PC-9 (cell line): ENCODE results near the gene DHPS. TPM values are rescaled to one million over a fixed set of nuclear protein-coding genes. Genes with fewer than 3 reads are reported as not detected.

ENCODE experiments used
- BruUV-seq: library from RNA; stranded (reverse); fragments of 400-500 nt; replicated peaks from 2 replicates; lab custom pipeline; 2021; lab: Mats Ljungman, UMichigan
- CTCF ChIA-PET: fragments of 300-600 bp; sonication (Branson Sonifier 250); formaldehyde crosslinking; loops from one replicate; lab custom pipeline; 2022; ENCODE audit warnings: antibody characterized with exemption; lab: Charles Lee
- POLR2A ChIA-PET: fragments of 300-600 bp; sonication (Branson Sonifier 250); formaldehyde crosslinking; loops from one replicate; lab custom pipeline; 2022; ENCODE audit warnings: antibody characterized with exemption; ENCODE audit not compliant: unreplicated experiment; lab: Charles Lee
- DNase-seq, 2 experiments: peaks; one replicate each; pipeline versions ENCODE4 v3.0.0 to v3.0.0-alpha.2; 2015 to 2022; ENCODE audit warnings: mixed read lengths in 1 of 2
- H2AFZ ChIP-seq: fragments of 200-600 bp; sonication (generic); 2 replicates; pipeline ENCODE4 v1.8.1; 2017; ENCODE audit warnings: antibody characterized with exemption
- H3F3A ChIP-seq: fragments of 200-600 bp; sonication (generic); 2 replicates; pipeline ENCODE4 v1.8.1; 2017; ENCODE audit warnings: antibody characterized with exemption, mild to moderate bottlenecking, low read depth; ENCODE audit not compliant: insufficient read depth
- H3K27ac ChIP-seq: fragments of 200-600 bp; sonication (generic); 2 replicates; pipeline ENCODE4 v1.6.1; 2016; ENCODE audit warnings: mixed run types
- H3K27me3 ChIP-seq: fragments of 200-600 bp; sonication (generic); 2 replicates; pipeline ENCODE4 v1.6.1; 2016; ENCODE audit warnings: low read depth, mixed run types; ENCODE audit not compliant: insufficient read depth
- H3K36me3 ChIP-seq: fragments of 200-600 bp; sonication (generic); 2 replicates; pipeline ENCODE4 v1.6.1; 2016; ENCODE audit warnings: low read depth, mixed run types
- H3K4me1 ChIP-seq: fragments of 200-600 bp; sonication (generic); replicated peaks from 2 replicates; pipeline ENCODE4 v1.6.1; 2016; ENCODE audit warnings: mixed run types; ENCODE audit not compliant: insufficient read depth
- H3K4me2 ChIP-seq: fragments of 200-600 bp; sonication (generic); 2 replicates; pipeline ENCODE4 v1.6.1; 2017; ENCODE audit warnings: mixed run types
- H3K4me3 ChIP-seq: fragments of 200-600 bp; sonication (generic); 2 replicates; pipeline ENCODE4 v1.6.1; 2016; ENCODE audit warnings: mixed run types
- H3K79me2 ChIP-seq: fragments of 200-600 bp; sonication (generic); 2 replicates; pipeline ENCODE4 v1.6.1; 2017; ENCODE audit warnings: low read depth, mixed run types
- H3K9me2 ChIP-seq: fragments of 200-600 bp; sonication (generic); 2 replicates; pipeline ENCODE4 v1.8.1; 2017; ENCODE audit warnings: mild to moderate bottlenecking; ENCODE audit not compliant: insufficient read depth
- H3K9me3 ChIP-seq: fragments of 200-600 bp; sonication (generic); 2 replicates; pipeline ENCODE4 v1.8.1; 2016; ENCODE audit warnings: low read depth; ENCODE audit not compliant: insufficient read depth
- H4K20me1 ChIP-seq: fragments of 200-600 bp; sonication (generic); 2 replicates; pipeline ENCODE4 v1.8.1; 2017; ENCODE audit not compliant: insufficient read depth
- CTCF ChIP-seq: fragments of 200-600 bp; sonication (generic); conservative IDR thresholded peaks from 2 replicates; pipeline ENCODE4 v1.6.1; 2017; ENCODE audit warnings: mixed run types, antibody characterized with exemption, mild to moderate bottlenecking, moderate library complexity
- EZH2 ChIP-seq: fragments of 200-600 bp; sonication (generic); IDR thresholded peaks from 2 replicates; pipeline ENCODE4 v1.8.0; 2017; ENCODE audit warnings: antibody characterized with exemption, low read depth
- intact Hi-C: fragments of 100-400 bp; cut with micrococcal nuclease; formaldehyde crosslinking; loops from one replicate; pipeline ENCODE4 v1.10.0; 2022; ENCODE audit not compliant: unreplicated experiment
- total RNA-seq: library from RNA; stranded (reverse); gene quantifications from 2 replicates; pipeline ENCODE4 v1.2.3, GENCODE V29; 2021

DHPS gene
- total RNA-seq, 1 experiment from 2014 or later, result 106 TPM

GRCh38 chr19:12723641-12724426, 42.2 kb upstream of the DHPS start, which contains the start of gene TNPO2:
TSS of gene TNPO2 (minus strand) at chr19:12723932. CDS start at chr19:12720977, 2,955 bp downstream.
- DNase-seq, result peak; percentile 54 to 59
- Histone ChIP-seq H3K4me2 (peak within 1 kb of the TSS; percentile 87), H3K9me2 (no peaks in the 10 kb centered on the region), H3F3A (peaks cover 63% of the 10 kb centered on the region), H3K27me3 (no peaks in the 10 kb centered on the region), H3K27ac (peak within 1 kb of the TSS; percentile 55), H3K4me3 (peak within 1 kb of the TSS; percentile 76), H3K79me2 (peaks cover 50% of the 10 kb centered on the region), H4K20me1 (peaks cover 8% of the 10 kb centered on the region; the same call in 1 of the 2 replicates), H3K36me3 (peaks cover 16% of the 10 kb centered on the region), H3K9me3 (no peaks in the 10 kb centered on the region), H3K4me1 (peaks cover 14% of the 10 kb centered on the region; the same call in 1 of the 2 replicates), H2AFZ (peak within 1 kb of the TSS; percentile 89)
- intact Hi-C loops, result loop anchor here (1.0 kb wide), 1 partner anchor 10 kb away; the partner anchor contains the start of gene TRIR
- CTCF ChIA-PET, result interaction anchor here (1.0 kb wide), 2 partner anchors 34 to 37 kb away, joined by 3 to 4 read pairs; no protein-coding TSS in a partner anchor
- TF ChIP-seq EZH2 (no peak), CTCF (no peak)
- POLR2A ChIA-PET, result interaction anchor here (0.5 to 0.6 kb wide), 2 partner anchors 70 to 72 kb away, joined by 4 to 8 read pairs; no protein-coding TSS in a partner anchor
- BruUV-seq, result no TSS peak

- Histone ChIP-seq H3K4me3 (peak overlapping the region; percentile 76), H3K4me1 (peaks cover 14% of the 10 kb centered on the region; the same call in 1 of the 2 replicates), H3F3A (peaks cover 63% of the 10 kb centered on the region), H3K27ac (peak overlapping the region; percentile 55), H3K36me3 (peaks cover 18% of the 10 kb centered on the region), H2AFZ (peak overlapping the region; percentile 89), H3K27me3 (no peaks in the 10 kb centered on the region), H3K79me2 (peaks cover 55% of the 10 kb centered on the region), H3K9me2 (no peaks in the 10 kb centered on the region), H4K20me1 (peaks cover 13% of the 10 kb centered on the region; the same call in 1 of the 2 replicates), H3K4me2 (peak overlapping the region; percentile 87), H3K9me3 (no peaks in the 10 kb centered on the region)
- POLR2A ChIA-PET, result interaction anchor here (0.5 to 0.6 kb wide), 4 partner anchors 14 to 70 kb away, joined by 3 to 8 read pairs (median 3); partner anchors contain the start of gene GET3
- no peak for DNase-seq
- BruUV-seq, result no TSS peak
- CTCF ChIA-PET, result interaction anchor here (0.6 to 1.0 kb wide), 3 partner anchors 34 to 51 kb away, joined by 3 to 4 read pairs (median 3); no protein-coding TSS in a partner anchor
- intact Hi-C loops, result loop anchor here (1.0 kb wide), 1 partner anchor 11 kb away; the partner anchor contains the start of gene TRIR
- TF ChIP-seq CTCF, result no peak
- no peak for TF ChIP-seq EZH2
Measured at GRCh38 chr19:12723381-12723640, 41.6 kb upstream of the DHPS start.

GRCh38 chr19:12722566-12723380, 41.1 kb upstream of the DHPS start:
- CTCF ChIA-PET, result interaction anchor here (0.6 to 1.0 kb wide), 4 partner anchors 35 to 1859 kb away, joined by 3 to 4 read pairs (median 4); no protein-coding TSS in a partner anchor
- H3K27ac ChIP-seq, result peak overlapping the region; percentile 55
- H2AFZ ChIP-seq, result peak overlapping the region; percentile 89
- BruUV-seq, result TSS peak; percentile 97
- H3K9me2 ChIP-seq, result no peaks in the 10 kb centered on the region
- H3F3A ChIP-seq, result peaks cover 63% of the 10 kb centered on the region
- H3K27me3 ChIP-seq, result no peaks in the 10 kb centered on the region
- H3K36me3 ChIP-seq, result peaks cover 24% of the 10 kb centered on the region
- H3K4me1 ChIP-seq, result peaks cover 14% of the 10 kb centered on the region; the same call in 1 of the 2 replicates
- intact Hi-C loops, result loop anchor here (1.0 kb wide), 1 partner anchor 12 kb away; the partner anchor contains the start of gene TRIR
- peaks cover 60% of the 10 kb centered on the region for H3K79me2 ChIP-seq
- H3K4me2 ChIP-seq, result peak overlapping the region; percentile 87
- POLR2A ChIA-PET, result interaction anchor here (0.5 to 0.6 kb wide), 5 partner anchors 14 to 71 kb away, joined by 3 to 8 read pairs (median 3); partner anchors contain the start of gene GET3
- peaks cover 18% of the 10 kb centered on the region; the same call in 1 of the 2 replicates for H4K20me1 ChIP-seq
- no peaks in the 10 kb centered on the region for H3K9me3 ChIP-seq
- H3K4me3 ChIP-seq, result peak overlapping the region; percentile 76
- DNase-seq, result peak; percentile 92 to 98
- TF ChIP-seq CTCF (0 out of 2 replicates have a peak, but pooled peaks have one; percentile 17), EZH2 (no peak)
